ENCODE measurements around the gene SLC4A8.
"Not testable (repeated sequence)": the region's sequence is repeated elsewhere in the genome, so short reads cannot be mapped to it uniquely, and the experiment has no call there.

Gene SLC4A8

GRCh38 chr12:51419425-51420193, 5.0 kb upstream of the SLC4A8 start:
- DNase-seq (ENCODE audit: low read depth, low spot score) = peak; percentile 32
- no peak overlapping the region for H3K4me3 ChIP-seq (ENCODE audit: low read length)

GRCh38 chr12:51421266-51421884, 3.3 kb upstream of the SLC4A8 start:
- no peak overlapping the region for H3K4me3 ChIP-seq (ENCODE audit: low read length)
- DNase-seq (ENCODE audit: low read depth, low spot score) = peak; percentile 59

- no peak for DNase-seq (ENCODE audit: low read depth, low spot score)
- H3K4me3 ChIP-seq (ENCODE audit: low read length) = peak overlapping the region; percentile 67
These were observed 453 bp upstream of the SLC4A8 start for GRCh38 chr12:51424094-51424661.

GRCh38 chr12:51428256-51428655, 3.6 kb downstream of the SLC4A8 start:
- H3K4me3 ChIP-seq (ENCODE audit: low read length) = no peak overlapping the region
- DNase-seq (ENCODE audit: low read depth, low spot score) = no peak

GRCh38 chr12:51429700-51430099, 5.1 kb downstream of the SLC4A8 start:
- H3K4me3 ChIP-seq (ENCODE audit: low read length) = no peak overlapping the region
- DNase-seq (ENCODE audit: low read depth, low spot score) = no peak

- no peak for DNase-seq (ENCODE audit: low read depth, low spot score)
- no peak overlapping the region for H3K4me3 ChIP-seq (ENCODE audit: low read length)
These were observed 5.7 kb downstream of the SLC4A8 start for GRCh38 chr12:51430196-51430895.

GRCh38 chr12:51432921-51433320, 8.3 kb downstream of the SLC4A8 start:
- DNase-seq (ENCODE audit: low read depth, low spot score) = no peak
- no peak overlapping the region for H3K4me3 ChIP-seq (ENCODE audit: low read length)

- H3K4me3 ChIP-seq (ENCODE audit: low read length) = no peak overlapping the region
- DNase-seq (ENCODE audit: low read depth, low spot score) = no peak
These were observed 9.7 kb downstream of the SLC4A8 start for GRCh38 chr12:51434305-51434704.

- no peak overlapping the region for H3K4me3 ChIP-seq (ENCODE audit: low read length)
- DNase-seq (ENCODE audit: low read depth, low spot score) = no peak
These were observed 12.8 kb downstream of the SLC4A8 start for GRCh38 chr12:51437431-51437830.

GRCh38 chr12:51439330-51439729, 14.7 kb downstream of the SLC4A8 start:
- no peak for DNase-seq (ENCODE audit: low read depth, low spot score)
- no peak overlapping the region for H3K4me3 ChIP-seq (ENCODE audit: low read length)

GRCh38 chr12:51441583-51441982, 17.0 kb downstream of the SLC4A8 start:
- no peak overlapping the region for H3K4me3 ChIP-seq (ENCODE audit: low read length)
- DNase-seq (ENCODE audit: low read depth, low spot score) = peak; percentile 48

GRCh38 chr12:51442324-51442723, 17.7 kb downstream of the SLC4A8 start:
- no peak overlapping the region for H3K4me3 ChIP-seq (ENCODE audit: low read length)
- DNase-seq (ENCODE audit: low read depth, low spot score) = no peak

GRCh38 chr12:51443573-51443972, 18.9 kb downstream of the SLC4A8 start:
- no peak for DNase-seq (ENCODE audit: low read depth, low spot score)
- no peak overlapping the region for H3K4me3 ChIP-seq (ENCODE audit: low read length)

GRCh38 chr12:51448618-51449256, 24.1 kb downstream of the SLC4A8 start:
- H3K4me3 ChIP-seq (ENCODE audit: low read length) = no peak overlapping the region
- peak; percentile 51 for DNase-seq (ENCODE audit: low read depth, low spot score)

- no peak for DNase-seq (ENCODE audit: low read depth, low spot score)
- no peak overlapping the region for H3K4me3 ChIP-seq (ENCODE audit: low read length)
These were observed 25.1 kb downstream of the SLC4A8 start for GRCh38 chr12:51449580-51450246.

GRCh38 chr12:51450333-51450732, 25.7 kb downstream of the SLC4A8 start:
- no peak overlapping the region for H3K4me3 ChIP-seq (ENCODE audit: low read length)
- no peak for DNase-seq (ENCODE audit: low read depth, low spot score)

GRCh38 chr12:51450806-51451205, 26.2 kb downstream of the SLC4A8 start:
- no peak overlapping the region for H3K4me3 ChIP-seq (ENCODE audit: low read length)
- no peak for DNase-seq (ENCODE audit: low read depth, low spot score)

- not testable (repeated sequence) for DNase-seq (ENCODE audit: low read depth, low spot score); H3K4me3 ChIP-seq (ENCODE audit: low read length)
These were observed 29.4 kb downstream of the SLC4A8 start for GRCh38 chr12:51454016-51454415.

GRCh38 chr12:51455050-51455449, 30.4 kb downstream of the SLC4A8 start:
- DNase-seq (ENCODE audit: low read depth, low spot score); H3K4me3 ChIP-seq (ENCODE audit: low read length): not testable (repeated sequence)

Data from Jurkat, Clone E6-1 (cell line).